CMK (cell line): ENCODE data around the gene TBPL1.
"Not testable (repeated sequence)": the region's sequence is repeated elsewhere in the genome, so short reads cannot be mapped to it uniquely, and the experiment has no call there.

ENCODE experiments used
- DNase-seq: peaks from one replicate; pipeline ENCODE4 v3.0.0-alpha.2; 2010; ENCODE audit warnings: low read depth

The TBPL1 gene

GRCh38 chr6:133952815-133953633 lies at the start of gene TBPL1:
TSS of gene TBPL1 (plus strand) at chr6:133953224. CDS start at chr6:133980126, 26,902 bp downstream.
- peak; percentile 87 for DNase-seq

GRCh38 chr6:133903855-133904254 lies 49.2 kb upstream of the TBPL1 start:
- DNase-seq = no peak

DNA sequence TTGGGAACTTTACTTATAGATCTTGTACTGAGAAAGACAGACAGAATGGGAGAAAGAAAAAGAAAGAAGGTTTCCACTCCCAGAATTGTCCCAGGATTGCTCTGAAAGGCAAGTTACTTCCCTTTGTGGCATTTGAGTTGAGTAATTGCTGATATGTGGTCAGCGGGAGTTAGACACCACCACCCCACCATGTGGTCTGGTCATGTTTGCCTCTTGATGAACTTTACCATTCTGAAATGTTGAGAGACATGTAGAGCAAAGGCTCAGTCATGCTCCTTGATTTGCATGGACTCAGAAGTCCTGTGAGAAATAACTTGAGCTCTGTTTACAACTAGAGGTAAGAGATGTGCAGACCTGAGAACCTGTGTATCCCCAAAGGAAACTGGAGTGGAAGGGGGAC lies 47.0 kb upstream of the TBPL1 start:
- DNase-seq = no peak

DNA sequence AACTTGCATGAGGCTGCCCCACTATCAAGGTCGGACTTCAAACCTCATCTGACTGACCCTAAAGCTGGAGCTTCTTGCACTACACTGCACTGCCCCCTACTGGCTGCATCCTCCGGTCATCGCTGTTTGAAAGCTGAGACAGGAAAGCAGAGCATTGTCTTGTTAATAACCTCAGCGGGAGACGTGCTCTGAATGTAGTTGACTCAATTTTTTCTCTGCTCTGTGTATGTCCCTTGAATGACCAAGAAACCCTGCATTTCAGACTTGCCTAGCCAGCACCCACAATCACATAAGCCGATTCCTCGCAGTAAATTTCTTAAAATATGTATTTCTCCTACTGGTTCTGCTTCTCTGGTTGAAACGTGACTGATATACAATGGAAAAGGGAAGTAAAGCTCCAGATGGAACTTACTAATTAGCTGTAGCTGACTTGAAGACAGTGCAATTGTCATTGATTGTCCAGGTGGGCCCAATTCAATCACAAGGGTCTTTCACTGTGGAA lies 36.3 kb upstream of the TBPL1 start:
- DNase-seq = peak; percentile 61

- no peak for DNase-seq
Measured at GRCh38 chr6:133917781-133918180, 35.2 kb upstream of the TBPL1 start.

GRCh38 chr6:133918208-133918930 lies 34.7 kb upstream of the TBPL1 start:
- no peak for DNase-seq

DNA sequence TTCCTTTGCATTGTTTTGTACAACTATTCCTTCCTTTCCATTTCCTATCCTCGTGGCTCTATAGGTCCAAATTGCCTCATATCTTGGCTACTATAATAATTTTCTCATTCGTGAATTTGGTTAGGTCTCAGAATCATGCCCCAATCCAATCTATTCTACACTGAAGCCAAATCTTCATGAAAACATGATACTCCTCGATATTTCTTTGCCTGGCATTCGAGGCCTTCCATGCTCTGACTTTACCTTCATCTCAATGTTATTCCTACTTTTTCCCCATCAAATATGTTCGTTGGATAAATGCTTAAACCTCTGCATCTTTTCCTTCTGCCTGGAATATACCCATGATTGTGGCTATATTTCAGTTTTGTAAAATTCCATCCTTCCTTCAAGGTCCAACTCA lies 33.7 kb upstream of the TBPL1 start:
- DNase-seq = no peak

GRCh38 chr6:133921249-133921859 lies 31.7 kb upstream of the TBPL1 start:
- DNase-seq = peak; percentile 69

GRCh38 chr6:133923938-133924593 lies 29.0 kb upstream of the TBPL1 start:
- peak; percentile 8 for DNase-seq

DNA sequence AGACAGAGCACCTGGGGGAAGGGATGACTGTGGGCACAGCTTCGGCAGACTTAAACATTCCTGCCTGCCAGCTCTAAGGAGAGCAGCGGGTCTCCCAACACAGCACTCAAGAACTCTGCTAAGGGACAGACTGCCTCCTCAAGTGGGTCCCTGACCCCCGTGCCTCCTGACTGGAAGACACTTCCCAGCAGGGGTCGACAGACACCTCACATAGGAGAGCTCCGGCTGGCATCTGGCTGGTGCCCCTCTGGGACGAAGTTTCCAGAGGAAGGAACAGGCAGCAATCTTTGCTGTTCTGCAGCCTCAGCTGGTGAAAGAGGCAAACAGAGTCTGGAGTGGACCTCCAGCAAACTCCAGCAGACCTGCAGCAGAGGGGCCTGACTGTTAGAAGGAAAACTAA lies 21.8 kb upstream of the TBPL1 start:
- not testable (repeated sequence) for DNase-seq

DNA sequence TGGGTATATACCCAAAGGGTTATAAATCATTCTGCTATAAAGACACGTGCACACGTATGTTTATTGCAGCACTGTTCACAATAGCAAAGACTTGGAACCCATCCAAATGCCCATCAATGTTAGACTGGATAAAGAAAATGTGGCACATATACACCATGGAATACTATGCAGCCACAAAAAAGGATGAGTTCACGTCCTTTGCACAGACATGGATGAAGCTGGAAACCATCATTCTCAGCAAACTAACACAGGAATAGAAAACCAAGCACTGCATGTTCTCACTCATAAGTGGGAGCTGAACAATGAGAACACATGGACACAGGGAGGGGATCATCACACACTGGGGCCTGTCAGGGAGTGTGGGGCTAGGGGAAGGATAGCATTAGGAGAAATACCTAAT lies 16.7 kb upstream of the TBPL1 start:
- not testable (repeated sequence) for DNase-seq

DNA sequence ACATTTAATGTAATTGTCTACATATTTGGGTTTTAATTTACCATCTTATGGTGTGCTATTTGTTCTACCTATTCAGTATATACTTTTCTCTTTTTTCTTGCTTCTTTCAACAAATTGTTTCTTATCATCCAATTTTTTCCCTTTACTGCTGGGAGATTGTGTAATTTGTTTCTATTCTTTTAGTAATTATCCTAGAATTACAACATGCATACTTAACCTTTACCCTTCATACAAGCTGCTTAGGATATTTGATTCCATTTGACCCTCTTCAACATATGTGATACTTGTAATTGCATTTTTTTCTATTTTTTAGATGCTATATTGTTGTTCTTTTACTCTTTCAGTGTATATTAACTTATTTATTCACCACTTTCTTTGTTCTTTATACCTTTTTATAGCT lies 15.1 kb upstream of the TBPL1 start:
- DNase-seq = no peak

GRCh38 chr6:133938533-133938932 lies 14.5 kb upstream of the TBPL1 start:
- no peak for DNase-seq

DNA sequence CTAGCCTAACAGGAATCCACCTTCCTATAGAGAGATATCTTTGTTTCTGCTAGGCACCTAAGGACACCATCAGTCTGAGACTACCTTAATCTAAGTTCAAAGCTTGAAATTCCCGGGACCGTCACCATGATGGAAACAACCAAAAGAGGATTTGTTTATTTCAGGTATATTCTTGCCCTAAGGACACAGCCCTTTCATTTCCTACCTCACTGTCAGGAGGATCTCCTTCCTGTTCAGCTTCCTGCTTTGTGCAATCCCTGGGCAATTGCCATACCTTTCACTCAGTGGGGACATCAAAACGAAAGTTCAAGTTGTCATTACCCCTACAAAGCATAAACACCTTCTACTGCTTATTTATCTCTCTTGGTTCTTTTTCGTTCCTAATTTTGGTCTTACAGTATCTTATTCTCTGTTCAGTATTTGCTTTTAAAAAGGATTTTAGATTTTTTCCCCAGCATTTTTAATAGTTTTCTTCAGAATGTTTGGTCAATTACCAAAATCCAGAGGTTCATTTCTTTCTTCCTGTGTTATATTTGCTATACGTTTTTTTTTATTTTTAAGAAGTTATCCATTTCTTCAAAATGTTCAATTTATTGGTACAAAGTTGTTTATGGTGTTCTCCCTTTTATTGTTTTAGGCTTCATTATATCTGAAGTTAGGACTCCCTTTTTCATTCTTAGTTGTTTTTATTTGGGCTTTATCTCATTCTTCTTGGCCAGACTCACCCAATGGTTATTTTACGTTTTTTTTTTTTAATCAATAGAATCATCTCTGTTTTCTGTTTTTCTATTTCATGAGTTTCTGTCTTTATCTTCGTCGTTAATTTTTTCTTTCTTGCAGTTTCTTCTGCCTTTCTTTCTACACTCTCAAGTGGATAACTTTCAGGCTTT lies 13.0 kb upstream of the TBPL1 start:
- DNase-seq = no peak

- no peak for DNase-seq
Measured at GRCh38 chr6:133945158-133945557, 7.9 kb upstream of the TBPL1 start.

- no peak for DNase-seq
Measured at GRCh38 chr6:133947302-133947900, 5.6 kb upstream of the TBPL1 start.

- no peak for DNase-seq
Measured at GRCh38 chr6:133948472-133948871, 4.6 kb upstream of the TBPL1 start.

DNA sequence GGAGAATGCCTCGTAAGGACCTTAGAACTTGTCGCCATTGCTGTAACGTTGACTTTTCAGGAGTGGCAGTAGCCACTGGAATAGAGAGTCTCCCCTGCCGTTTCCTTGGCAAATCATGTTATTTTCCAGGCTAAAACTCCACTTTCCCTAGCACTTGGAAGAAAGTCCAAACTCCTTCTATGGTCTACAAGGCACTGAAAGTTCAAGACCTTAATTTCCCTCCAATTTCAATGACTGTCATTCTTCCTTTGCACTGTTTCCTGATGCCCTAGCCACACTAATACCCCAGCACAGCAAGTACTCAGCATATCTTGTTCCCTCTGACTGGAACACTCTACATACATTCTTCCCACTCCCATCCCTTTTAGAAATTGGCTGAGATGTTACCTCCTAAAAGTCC lies 1.8 kb upstream of the TBPL1 start:
- no peak for DNase-seq

- no peak for DNase-seq
Measured at GRCh38 chr6:133951881-133952814, 876 bp upstream of the TBPL1 start.
